NCI-H1048 (cell line): ENCODE measurements around the gene LYZL1.
"Not testable (repeated sequence)": the region's sequence is repeated elsewhere in the genome, so short reads cannot be mapped to it uniquely, and the experiment has no call there.

Experiments used
- DNase-seq: peaks from one replicate; lab custom pipeline; 2025; lab: John Stamatoyannopoulos, UW

Gene LYZL1

GRCh38 chr10:29332061-29332760 lies 43.3 kb downstream of the LYZL1 start:
- DNase-seq = no peak

- no peak for DNase-seq
Observed at GRCh38 chr10:29332761-29333148, 43.9 kb downstream of the LYZL1 start.

DNA sequence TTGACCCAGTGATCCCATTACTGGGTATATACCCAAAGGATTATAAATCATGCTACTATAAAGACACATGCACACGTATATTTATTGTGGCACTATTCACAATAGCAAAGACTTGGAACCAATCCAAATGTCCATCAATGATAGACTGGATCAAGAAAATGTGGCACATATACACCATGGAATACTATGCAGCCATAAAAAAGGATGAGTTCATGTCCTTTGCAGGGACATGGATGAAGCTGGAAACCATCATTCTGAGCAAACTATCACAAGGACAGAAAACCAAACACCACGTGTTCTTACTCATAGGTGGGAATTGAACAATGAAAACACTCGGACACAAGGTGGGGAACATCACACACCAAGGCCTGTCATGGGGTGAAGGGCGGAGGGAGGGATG lies 48.7 kb downstream of the LYZL1 start:
- DNase-seq = not testable (repeated sequence)

DNA sequence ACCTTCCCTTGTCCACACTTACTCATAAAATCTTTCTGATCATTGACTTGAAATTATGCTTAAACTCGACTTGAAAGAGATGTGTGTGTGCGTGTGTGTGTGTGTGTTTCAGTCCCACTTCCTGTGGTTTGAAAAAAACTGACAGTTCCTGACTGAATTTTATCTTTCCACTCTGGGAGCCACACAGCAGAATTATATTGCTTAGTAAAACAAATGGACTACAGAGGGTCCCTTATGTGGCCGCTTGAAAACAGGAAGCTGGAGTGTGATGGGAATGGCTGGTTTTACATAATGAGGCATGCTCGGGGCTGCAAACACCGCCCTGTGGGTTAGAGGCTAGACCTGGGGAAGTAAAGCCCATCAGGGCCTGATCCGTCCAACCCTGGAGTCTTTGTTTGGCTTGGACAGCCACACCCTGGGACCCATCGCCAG lies 54.8 kb downstream of the LYZL1 start:
- DNase-seq = no peak

DNA sequence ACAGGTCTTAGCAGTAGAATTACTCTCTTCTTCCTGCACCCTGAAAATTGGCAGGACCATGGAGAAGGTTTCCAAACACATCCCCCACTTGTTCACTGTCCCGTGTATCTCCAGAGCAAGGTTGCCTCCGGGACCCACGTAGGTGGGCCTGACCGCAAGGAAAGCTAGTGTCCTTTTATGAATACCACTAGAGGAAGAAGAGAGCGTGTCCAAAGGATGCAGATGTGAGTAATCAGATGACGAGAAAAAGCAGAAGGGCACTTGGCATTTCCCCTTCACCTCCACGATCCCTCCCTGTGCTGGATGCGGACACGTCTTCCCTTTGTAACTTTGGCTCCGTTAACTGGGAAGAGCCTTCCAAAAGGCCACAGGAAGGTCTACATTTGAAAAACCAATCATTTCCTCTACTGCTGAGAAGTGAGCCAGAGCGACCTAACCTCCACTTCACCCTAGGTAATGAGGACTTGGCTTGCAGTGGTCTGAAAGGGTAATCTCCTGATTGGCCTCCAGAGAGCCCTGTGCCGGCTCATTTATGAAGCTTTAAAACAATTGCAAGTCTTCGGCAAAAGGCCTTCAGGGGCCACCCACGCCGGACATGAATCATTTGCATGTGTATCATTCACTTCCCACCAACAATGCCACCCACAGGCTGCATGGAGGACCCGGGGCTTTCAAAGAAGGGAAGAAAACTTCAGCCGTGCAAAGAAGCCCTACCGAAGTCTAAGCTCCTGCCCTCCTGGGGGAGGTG lies 55.4 kb downstream of the LYZL1 start:
- no peak for DNase-seq

DNA sequence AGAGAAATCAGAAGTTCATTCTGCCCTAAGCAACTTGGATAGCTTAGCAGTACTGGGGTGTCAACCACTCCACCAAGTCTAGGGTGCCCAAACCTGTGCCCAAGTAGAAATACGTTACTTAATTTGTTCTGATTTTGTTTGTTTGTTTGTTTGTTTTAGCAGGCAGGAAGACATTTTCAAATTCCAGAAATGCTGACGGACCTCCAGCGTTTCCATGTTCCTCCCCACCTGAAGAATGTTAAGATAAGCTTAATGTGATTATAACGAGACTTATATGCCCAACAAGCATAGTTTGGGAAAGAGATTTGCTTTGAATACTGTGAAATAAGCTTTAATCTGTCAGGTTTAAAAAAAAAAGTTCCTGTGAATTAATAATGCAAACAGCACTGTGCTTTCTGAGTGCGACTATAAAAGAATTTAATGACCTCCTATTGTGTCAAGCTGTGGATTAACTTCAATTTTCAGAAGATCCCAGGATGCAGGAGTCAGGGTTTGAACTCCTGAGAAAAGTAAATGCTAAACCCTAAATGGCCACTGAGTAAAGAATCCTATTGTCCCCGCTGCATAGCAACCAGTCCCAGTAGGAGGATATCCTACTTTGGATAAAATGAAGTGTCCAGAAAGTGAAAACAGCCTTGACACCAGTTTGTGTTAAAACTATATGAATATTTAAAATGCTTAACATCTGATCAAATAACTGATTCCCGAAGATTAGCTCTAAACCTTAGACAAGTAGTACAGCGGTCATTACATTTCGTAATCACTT lies 56.5 kb downstream of the LYZL1 start:
- DNase-seq = no peak

GRCh38 chr10:29345910-29346209 lies 57.0 kb downstream of the LYZL1 start:
- no peak for DNase-seq

DNA sequence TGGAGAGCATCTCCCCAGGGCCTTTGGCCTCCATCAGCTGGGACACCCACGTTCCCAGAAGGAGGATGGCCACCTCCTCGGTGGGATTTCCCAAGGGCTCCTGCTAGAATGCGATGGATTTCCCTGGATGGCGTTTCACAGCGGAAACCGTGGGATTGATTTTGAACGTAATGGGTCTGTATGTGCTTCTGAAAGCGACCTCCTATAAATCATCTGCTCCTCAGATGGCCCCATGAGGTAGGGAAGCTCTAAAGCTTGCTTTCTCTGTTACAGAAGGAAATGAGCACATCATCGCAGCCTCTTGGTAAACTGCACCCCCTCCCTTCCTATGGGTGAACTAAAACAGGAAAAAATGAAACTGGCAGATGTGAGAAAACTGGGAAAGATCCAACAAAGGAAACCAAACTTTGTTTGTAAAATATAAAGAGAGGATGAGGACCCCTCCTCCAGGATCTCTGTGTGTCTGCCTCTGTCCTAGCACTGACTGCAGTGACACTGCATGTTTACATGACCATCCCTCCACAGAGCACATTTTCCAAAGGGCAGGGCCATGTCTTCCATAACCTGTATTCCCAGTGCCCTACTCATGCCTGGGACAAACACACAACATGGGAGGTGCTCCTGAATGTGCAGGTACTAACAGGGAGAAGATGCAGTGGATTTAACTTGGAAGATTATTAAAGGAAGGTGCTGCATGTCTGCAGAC lies 57.6 kb downstream of the LYZL1 start:
- DNase-seq = no peak

DNA sequence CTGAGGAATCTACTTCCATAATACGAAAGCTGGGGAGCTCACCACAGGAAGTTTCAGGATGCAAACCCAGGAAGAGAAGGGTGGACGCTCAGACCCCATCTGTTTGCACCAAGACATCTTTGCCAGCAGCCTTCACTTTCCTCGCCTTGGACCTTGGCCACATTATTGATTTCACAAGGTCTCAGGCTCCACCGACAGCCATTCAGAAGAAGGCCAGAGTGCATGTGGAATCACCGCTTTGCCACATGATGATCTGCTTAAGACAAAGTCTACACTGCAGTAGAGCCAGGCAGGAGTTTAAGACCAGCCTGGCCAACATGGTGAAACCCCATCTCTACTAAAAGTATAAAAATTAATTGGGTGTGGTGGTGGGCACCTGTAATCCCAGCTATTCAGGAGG lies 60.0 kb downstream of the LYZL1 start:
- no peak for DNase-seq

- DNase-seq = no peak
Observed at GRCh38 chr10:29353305-29353704, 64.4 kb downstream of the LYZL1 start.

DNA sequence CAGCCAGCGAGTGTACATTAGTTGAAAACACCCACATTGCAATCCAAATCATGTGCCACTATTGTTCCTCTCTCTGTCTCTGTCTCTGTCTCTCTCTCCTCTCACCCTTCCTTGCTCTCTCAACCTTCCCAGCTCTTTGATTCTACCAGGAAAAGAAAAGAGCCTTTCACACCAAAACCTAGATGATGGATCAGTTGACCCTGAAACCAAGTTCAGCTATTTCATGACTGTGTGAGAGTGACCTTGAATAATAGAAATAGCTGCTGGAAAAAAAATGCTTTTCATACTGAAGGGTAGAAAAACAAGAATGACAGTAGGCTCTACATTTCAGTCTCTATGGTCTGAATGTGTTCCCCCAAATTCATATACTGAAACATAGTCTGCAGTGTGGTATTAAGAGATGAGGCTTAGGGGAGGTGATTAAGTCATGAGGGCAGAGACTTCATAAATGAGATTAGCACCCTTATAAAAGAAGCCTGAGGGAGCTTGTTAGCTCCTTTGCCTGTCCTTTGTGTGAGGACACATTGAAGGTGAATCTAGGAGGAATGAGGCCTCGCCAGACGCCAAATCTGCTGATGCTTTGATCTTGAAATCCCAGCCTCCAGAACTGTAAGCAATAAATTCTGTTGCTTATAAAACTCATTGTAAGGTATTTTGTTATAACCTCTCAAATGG lies 65.2 kb downstream of the LYZL1 start:
- no peak for DNase-seq

GRCh38 chr10:29355411-29355991 lies 66.6 kb downstream of the LYZL1 start:
- no peak for DNase-seq

GRCh38 chr10:29356931-29357330 lies 68.1 kb downstream of the LYZL1 start:
- no peak for DNase-seq

GRCh38 chr10:29358010-29358616 lies 69.2 kb downstream of the LYZL1 start:
- DNase-seq = no peak

DNA sequence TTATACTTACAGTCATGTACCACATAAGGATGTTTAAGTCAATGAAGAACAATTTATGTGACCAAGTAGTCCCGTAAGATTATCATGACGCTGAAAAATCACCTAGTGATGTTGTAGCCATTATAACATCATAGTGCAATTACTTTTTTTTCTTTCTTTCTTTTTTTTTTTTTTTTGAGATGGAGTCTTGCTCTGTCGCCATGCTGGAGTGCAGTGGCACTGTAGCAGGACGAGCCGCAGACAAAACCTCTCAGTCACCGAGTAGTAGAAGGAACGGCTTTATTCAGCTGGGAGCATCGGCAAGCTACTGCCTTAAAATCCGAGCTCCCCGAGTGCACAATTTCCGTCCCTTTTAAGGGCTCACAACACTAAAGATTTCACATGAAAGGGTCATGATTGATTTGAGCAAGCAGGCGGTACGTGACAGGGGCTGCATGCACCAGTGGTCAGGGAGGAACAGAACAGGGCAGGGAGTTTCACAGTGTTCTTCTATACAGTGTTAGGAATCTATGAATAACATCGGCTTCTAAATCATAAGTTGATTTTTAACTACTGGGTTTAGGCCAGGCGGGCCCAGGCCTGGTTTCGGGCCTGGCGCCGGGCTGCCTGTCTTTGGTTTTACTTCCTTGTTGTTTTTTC lies 71.5 kb downstream of the LYZL1 start:
- DNase-seq = not testable (repeated sequence)
